Left ventricle myocardium superior (tissue), 1 donor: Measurements from ENCODE around the gene UBALD2. TPM values are rescaled to one million over a fixed set of nuclear protein-coding genes. Genes with fewer than 3 reads are reported as not detected.
"Not testable (repeated sequence)": the region's sequence is repeated elsewhere in the genome, so short reads cannot be mapped to it uniquely, and the experiment has no call there.

Source experiments
- ATAC-seq: fragments of 200-7000 bp; cut with Tn5 transposase; one replicate; pipeline ENCODE4 v1.9.1; 2020; ENCODE audit warnings: mild to moderate bottlenecking, moderate library complexity
- DNase-seq: peaks from one replicate; pipeline ENCODE4 v3.0.0-alpha.2; 2020
- intact Hi-C: fragments of 100-400 bp; cut with micrococcal nuclease; formaldehyde crosslinking; loops from one replicate; pipeline ENCODE4 v1.11.0; 2022
- total RNA-seq: library from RNA; stranded (reverse); fragmentation: NEBNext Ultra II Directional; extraction: Animal tissue kit (Norgen Biotek cat#: 25700); gene quantifications from one replicate; pipeline ENCODE4 v1.2.1, GENCODE V29; 2021
- donor health status: DM: no; HTN: yes; CAD: no; lungs with severe emphysema.

Gene UBALD2
- total RNA-seq, 1 donor from 2014 or later, result 35.4 TPM

DNA sequence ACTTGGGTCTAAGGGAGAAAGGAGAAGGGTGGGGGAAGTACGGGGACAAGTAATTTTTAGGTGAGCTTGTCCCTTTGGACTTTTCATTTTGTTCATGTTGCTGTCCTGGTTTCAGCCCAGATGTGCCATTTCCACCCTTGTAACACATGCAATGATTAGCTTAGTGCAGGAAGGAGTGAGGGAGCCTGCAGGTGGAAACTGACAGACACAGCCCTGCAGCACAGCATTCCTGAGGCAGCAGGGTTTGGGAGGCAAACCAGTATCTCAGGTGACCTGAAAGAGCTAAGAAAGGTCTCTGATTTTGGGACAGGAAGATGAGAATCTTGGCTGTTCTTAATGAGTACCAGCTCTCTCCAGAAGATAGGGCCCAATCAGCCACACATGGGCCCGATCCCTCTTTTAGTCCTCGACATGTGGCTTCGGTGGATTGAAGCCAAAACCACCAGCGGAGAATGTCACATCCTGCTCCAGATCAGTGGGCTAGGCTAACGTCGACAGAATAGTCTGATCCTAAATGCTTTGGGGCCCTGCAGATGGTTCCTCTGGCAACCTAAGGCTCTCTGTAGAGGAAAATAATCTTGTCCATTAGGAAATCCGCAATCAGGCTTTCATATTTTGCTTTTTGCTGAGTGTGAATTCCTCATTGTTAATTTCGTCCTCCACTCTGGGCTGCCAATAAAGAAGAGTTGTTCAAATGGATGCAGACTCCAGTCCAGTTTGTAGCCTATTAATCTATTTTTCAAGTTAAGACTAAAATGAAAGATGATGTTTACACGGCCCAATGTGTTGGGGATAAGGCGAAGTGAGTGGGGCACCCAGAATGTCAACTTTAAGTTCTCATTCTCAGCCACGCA is 21.1 kb upstream of the UBALD2 start:
- intact Hi-C loops, result no loop called here
- ATAC-seq (no peak), DNase-seq (no peak)

DNA sequence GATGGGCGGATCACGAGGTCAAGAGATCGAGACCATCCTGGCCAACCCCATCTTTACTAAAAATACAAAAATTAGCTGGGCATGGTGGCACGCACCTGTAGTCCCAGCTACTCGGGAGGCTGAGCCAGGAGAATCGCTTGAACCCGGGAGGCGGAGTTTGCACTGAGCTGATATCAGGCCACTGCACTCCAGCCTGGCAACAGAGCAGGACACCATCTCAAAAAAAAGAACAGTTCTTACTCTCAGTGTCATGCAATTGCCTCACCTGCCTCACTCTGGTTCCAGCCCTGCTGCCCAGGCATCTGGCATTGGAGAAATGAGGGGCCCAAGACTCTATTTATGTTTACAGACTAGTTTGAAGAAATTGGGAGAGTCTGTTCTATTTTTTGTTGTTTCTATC is 20.4 kb upstream of the UBALD2 start:
- intact Hi-C loops, ATAC-seq, DNase-seq: not testable (repeated sequence)

DNA sequence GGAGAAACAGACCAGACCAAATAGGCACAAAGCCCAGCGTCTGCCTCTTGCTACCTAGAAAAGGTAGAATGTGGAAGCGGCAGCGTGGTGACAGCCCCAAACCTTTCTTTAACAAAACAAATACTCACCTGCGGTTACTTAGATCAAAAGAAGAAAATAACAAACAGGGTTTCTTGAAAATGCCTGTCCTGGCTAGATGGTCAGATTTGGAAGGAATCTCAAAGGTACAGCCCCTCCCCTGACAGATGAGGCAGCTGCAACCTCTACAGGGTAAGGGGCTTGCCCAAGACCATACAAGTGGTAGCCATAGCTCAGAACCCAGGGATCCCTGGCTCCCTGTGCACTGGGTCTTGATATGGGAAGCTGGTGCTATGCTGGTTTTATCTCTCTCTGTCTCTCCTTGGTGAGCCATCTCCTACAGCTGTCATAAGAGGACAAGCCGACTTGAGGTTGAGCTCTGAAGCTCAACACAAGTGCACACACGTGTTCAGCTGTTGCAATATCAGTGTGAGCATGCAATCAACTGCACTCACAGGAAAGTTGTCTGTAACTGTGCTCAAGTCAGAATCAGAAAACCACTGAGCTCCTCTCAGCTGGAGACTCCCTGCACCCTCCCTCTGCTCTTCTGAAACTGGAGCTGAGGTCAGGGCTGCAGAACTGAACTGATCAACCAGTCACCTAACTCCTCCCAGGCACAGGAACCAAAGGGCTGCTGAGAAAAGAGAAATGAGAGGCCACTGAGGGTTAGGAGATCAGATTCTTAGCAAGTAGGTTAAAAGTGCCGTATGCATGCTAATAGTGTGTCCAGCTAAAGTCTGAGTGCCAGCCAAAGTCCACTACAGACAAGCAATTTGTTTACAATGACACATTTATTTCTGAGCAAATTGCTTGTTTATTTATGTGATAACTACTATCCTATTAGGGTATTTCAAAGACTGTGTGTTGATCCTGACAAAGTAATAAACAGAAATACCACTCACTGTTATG is 18.8 kb upstream of the UBALD2 start:
- ATAC-seq (no peak), DNase-seq (no peak)
- intact Hi-C loops, result no loop called here

DNA sequence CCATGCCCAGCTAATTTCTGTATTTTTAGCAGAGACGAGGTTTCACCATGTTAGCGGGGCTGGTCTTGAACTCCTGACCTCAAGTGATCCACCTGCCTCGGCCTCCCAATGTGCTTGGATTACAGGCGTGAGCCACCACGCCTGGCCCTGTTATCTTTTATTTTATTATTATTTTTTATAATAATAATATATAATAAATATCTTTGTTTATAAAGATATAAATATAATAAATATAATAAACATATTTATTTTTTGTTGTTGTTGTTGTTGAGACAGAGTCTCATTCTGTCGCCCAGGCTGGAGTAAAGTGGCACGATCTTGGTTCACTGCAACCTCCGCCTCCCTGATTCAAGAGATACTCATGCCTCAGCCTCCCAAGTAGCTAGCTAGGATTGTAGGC is 17.8 kb upstream of the UBALD2 start:
- intact Hi-C loops, result no loop called here
- ATAC-seq (no peak), DNase-seq (no peak)

DNA sequence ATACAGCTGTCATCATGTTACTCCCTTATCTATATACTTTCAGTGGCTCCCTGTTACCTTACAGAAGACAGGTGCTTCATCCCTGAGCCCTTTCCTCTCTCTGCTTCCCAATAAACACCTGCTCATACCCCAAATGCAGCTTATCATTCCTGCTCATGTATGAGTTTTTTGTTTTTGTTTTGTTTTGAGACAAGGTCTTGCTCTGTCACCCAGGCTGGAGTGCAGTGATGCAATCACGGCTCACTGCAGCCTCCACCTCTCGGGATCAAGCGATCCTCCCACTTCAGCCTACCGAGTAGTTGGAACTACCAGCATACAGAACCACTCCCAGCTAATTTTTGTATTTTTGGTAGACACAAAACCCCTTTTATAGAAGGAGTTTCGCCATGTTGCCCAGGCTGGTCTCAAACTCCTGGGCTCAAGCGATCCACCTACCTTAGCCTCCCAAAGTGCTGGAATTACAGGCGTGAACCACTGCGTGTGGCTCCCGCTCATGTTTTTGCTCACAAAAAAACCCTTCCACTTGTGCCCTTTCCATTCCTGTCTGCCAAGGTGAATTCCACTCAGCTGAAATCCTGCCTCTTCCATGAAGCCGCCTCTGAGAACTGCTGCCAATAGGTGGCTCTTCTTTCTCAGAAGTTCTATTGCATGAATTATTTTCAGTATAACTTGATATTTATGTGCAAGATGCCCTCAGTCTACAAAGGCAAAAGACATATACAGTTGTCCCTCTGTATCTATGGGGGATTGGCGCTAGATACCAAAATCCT is 16.9 kb upstream of the UBALD2 start:
- DNase-seq, result no peak
- ATAC-seq, result no peak
- intact Hi-C loops, result no loop called here

DNA sequence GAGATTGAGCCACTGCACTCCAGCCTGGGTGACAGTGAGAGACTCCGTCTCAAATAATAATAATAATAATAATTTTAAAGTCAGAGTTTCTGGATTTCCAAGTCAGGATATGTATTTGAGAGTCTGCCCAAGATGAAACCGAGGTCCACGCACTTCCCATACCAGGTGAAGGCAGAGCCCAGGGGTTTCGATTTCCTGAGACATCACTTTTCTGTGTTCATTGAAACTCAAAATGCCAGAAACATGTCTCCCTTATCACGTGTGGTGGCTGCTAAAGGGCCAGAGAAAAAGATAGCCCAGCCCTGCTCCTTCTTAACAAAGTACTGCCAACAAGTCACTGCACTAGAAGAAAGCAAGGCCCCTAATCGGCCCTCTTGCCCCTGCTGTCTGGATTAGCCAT is 15.0 kb upstream of the UBALD2 start:
- ATAC-seq (no peak), DNase-seq (no peak)
- intact Hi-C loops, result loop anchor here (10.0 kb wide), 1 partner anchor 55 kb away; no protein-coding TSS in a partner anchor

DNA sequence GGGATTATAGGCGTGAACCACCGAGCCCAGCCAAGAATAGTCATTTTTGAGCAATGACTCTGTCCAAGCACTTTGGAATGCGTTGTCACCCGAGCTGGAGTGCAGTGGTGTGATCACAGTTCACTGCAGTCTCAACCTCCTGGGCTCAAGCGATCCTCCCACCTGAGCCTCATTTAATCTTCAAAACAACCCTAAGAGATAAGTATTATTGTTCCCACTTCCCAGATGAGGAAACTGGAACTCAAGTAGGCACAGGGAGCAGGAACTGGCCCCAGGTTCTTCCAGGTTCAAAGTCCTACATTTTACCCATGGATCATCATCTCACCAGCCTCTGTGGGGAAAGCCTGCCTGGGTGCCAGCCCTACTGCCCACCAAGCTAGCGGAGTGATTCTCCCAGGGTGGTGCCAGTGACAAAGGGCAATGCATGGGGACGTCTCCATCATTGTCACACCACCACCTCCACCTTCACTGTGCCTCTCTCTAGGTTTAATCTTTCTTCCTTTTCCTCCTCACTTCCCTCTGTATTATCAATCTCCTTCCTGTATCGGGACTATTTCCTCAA is 13.6 kb upstream of the UBALD2 start:
- no peak for DNase-seq
- intact Hi-C loops, result loop anchor here (10.0 kb wide), 1 partner anchor 57 kb away; no protein-coding TSS in a partner anchor
- no peak for ATAC-seq

DNA sequence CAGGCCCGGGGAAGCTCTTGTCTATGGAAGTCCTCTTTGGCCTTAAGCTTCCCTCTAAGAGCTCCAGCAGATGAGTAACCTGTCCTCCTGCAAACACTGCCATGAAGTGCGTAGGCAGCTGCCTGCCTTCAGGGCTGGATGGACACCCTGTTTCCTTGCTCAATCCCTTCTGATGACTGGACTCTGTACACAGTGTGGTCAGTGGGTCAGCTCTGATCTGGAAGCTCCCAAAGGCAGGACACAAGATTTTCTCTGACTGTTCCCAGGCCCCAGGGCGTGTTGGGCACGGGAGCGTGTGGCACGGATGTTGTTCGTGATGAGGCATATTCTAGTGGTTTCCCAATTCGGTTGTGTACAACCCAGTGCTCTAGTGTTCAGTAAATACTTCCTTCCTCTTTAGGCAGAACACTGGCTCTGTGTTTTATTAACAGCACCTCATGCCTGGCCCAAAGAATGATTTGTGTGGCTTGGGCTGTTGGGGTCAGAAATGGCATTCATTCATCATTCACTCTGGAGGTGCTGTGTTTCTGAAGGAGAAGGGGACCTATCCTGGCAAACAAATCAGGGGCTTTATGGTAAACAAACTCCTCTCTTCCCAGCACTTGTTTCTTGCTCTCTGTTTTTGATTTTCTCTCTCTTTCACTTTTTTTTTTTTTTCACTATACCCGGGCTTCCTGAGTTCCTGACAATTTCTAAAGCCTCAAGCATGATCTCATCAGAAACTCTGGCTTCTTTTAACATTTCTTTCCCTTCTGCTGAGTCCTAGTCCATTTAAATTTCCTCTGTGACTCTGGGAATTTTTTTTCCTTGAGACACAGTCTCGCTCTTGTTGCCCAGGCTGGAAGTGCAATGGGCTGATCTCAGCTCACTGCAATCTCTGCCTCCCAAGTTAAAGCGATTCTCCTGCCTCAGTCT is 12.9 kb upstream of the UBALD2 start:
- ATAC-seq (peak; percentile 83), DNase-seq (peak; percentile 48)
- intact Hi-C loops, result loop anchor here (10.0 kb wide), 1 partner anchor 57 kb away; no protein-coding TSS in a partner anchor

DNA sequence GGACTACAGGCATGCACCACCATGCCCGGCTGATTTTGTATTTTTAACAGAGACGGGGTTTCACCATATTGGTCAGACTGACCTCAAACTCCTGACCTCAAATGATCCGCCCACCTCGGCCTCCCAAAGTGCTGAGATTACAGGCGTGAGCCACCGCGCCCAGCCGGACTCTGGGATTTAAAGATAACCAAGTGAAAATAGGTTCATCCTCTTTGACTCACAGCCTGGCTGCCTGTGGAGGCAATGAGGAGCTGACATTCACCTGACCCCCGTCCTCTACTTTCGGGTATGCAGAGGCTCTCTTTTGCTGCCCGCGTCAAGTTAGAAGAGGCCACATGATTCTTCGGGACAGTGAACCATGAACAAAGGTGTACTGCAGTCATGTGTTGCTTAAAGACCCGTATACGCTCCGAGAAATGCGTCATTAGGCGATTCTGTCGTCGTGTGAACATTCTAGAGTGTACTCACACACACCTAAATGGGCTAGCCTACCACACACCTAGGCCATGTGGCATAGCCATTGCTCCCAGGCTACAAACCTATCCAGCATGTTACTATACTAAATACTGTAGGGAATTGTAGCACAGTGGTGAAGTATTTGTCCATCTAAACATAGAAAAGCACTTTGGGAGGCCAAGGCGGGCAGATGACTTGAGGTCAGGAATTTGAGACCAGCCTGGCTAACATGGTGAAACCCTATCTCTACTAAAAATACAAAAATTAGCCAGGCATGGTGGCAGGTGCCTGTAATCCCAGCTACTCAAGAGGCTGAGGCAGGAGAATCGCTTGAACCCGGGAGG is 12.0 kb upstream of the UBALD2 start:
- DNase-seq, ATAC-seq: not testable (repeated sequence)
- intact Hi-C loops, result loop anchor here (10.0 kb wide), 1 partner anchor 58 kb away; no protein-coding TSS in a partner anchor

DNA sequence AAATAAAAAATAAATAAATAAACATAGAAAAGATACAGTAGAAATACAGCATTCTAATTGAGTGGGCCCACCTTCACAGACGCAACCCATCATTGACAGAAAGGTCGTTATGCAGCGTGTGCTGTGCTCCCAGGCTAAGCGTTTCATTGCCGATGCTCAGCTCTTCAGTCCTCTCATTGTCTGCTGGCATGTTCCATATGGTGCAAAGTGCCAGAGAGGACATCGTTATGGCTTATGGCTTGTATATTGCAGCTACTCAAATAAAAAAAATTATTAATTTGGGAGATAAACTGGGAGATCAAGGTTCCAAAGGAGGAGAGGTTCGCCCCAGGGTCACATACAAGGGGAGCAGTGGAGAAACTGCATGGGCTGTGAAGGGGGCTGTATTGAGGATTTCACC is 11.3 kb upstream of the UBALD2 start:
- intact Hi-C loops, result loop anchor here (10.0 kb wide), 1 partner anchor 59 kb away; no protein-coding TSS in a partner anchor
- DNase-seq (no peak), ATAC-seq (no peak)

DNA sequence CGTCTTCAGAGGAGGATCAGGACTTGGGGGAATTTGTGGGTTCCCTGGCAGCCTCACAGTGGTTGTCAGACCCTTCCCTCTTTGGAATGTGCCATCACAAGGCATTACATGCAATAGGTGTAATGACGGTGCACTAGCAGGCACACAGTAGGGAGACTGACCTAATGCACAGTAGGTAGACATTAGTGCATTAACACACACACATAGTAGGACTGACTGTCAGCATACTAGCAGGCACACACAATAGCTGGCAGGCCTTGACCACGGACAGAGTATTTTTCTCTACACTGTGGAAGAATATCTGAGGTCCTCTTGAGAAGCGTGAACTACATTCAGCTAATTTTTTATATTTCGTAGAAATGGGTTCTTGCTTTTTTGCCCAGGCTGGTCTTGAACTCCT is 10.9 kb upstream of the UBALD2 start:
- ATAC-seq (no peak), DNase-seq (no peak)
- intact Hi-C loops, result loop anchor here (10.0 kb wide), 1 partner anchor 59 kb away; no protein-coding TSS in a partner anchor

DNA sequence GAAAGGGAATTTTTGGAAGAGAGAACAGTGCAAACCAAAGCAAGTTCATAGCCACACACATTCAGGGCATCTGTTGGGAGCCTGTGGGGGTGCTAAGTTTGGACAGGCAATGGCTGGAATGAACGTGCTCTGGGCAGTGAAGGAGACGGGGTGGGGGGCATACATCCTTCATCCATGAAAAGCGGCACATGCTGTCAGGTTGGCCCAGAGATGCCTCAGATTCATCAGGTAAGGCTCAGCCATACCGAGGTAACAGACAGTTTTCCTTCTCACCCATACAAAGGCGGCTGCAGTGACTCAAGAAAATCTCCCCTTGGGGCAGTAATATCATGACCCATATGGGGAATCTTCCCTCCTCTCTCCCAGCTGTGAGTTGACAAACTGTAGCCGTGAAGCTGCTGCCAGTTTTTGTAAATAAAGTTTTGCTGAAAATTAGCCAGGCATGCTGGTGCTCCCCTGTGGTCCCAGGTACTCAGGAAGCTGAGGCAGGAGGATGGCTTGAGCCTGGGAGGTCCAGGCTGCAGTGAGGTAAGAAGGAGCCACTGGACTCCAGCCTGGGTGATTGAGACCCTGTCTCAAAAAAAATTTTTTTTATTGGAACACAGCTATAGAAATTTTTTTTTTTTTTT is 9.2 kb upstream of the UBALD2 start:
- intact Hi-C loops, result loop anchor here (10.0 kb wide), 1 partner anchor 61 kb away; no protein-coding TSS in a partner anchor
- DNase-seq (no peak), ATAC-seq (no peak)

DNA sequence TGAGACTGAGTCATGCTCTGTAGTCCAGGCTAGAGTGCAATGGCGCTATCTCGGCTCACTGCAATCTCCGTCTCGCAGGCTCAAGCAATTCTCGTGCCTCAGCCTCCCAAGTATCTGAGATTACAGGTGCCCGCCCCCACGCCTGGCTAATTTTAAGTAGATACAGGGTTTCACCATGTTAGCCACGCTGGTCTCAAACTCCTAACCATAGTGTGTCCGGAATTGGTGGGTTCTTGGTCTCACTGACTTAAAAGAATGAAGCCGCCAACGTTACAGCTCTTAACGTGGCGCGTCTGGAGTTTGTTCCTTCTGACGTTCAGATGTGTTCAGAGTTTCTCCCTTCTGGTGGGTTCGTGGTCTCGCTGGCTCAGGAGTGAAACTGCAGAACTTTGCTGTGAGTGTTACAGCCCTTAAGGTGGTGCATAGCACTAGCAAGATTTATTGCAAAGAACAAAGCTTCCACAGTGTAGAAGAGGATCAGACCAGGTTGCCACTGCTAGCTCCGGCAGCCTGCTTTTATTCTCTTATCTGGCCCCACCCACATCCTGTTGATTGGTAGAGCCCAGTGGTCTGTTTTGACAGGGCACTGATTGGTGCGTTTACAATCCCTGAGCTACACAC is 8.6 kb upstream of the UBALD2 start:
- intact Hi-C loops, result loop anchor here (10.0 kb wide), 1 partner anchor 62 kb away; no protein-coding TSS in a partner anchor
- ATAC-seq, DNase-seq: not testable (repeated sequence)

DNA sequence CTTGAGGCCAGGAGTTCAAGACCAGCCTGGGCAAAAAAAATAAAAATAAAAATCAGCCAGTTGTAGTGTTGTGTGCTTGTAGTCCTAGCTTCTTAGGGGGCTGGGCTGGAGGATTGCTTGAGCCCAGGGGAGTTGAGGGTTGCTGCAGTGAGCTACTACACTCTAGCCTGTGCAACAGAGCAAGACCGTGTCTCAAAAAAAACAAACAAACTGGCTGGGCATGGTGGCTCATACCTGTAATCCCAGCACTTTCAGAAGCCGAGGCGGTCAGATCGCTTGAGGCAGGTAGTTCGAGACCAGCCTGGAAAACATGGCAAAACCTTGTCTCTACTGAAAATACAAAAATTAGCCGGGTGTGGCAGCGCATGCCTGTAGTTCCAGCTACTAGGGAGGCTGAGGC is 4.9 kb upstream of the UBALD2 start:
- intact Hi-C loops, result no loop called here
- no peak for ATAC-seq
- DNase-seq, result no peak

DNA sequence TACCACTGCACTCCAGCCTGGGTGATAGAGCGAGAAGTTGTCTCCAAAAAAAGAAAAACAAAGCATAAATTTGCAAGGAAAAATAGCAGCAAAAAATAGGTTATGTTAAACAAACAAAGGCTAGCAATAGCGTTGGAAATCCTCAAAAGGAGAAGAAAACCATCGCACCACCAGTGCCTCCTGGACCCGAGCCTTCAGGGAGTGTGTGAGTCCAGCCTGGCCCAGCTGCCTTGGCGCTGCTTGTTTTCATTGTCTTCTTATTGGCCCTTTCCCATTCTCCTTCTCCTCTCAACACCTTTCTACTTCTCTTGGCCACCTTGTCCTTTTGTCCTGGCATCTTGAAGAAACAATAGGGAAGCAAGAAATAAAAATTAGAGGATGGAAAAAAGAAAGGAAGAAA is 4.5 kb upstream of the UBALD2 start:
- intact Hi-C loops, result no loop called here
- ATAC-seq (no peak), DNase-seq (no peak)
